GM12873 (cell line): ENCODE results near the gene SSRP1.

Experiments
- TF ChIP-seq, protein P1 (sequence below): IDR thresholded peaks from 2 replicates; pipeline ENCODE4 v1.5.1; 2012; ENCODE audit warnings: low read depth, mild to moderate bottlenecking, moderate library complexity, low read length, control low read depth; ENCODE audit not compliant: insufficient read depth; ENCODE audit errors: missing control alignments

Gene SSRP1

DNA sequence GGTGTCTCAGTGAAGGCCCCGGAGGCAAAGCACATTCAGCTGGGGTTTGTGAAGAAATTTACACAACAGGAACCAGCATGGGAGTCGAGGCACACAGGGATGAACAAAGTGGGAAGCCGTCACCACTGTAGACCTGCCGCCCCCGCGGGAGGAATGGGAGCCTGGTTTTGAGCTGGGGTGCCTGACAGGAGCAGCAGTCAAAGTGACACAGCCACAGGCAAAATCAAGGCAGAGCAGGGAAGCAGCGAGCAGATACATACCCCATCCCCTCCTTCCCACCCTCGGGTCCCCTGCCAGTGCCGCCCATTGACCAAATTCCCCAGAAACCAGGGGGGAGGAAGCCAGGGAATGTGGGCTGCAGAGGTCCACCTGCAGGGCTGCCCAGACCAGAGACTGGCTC, 23.3 kb upstream of the SSRP1 start:
- TF ChIP-seq, protein P1, sequence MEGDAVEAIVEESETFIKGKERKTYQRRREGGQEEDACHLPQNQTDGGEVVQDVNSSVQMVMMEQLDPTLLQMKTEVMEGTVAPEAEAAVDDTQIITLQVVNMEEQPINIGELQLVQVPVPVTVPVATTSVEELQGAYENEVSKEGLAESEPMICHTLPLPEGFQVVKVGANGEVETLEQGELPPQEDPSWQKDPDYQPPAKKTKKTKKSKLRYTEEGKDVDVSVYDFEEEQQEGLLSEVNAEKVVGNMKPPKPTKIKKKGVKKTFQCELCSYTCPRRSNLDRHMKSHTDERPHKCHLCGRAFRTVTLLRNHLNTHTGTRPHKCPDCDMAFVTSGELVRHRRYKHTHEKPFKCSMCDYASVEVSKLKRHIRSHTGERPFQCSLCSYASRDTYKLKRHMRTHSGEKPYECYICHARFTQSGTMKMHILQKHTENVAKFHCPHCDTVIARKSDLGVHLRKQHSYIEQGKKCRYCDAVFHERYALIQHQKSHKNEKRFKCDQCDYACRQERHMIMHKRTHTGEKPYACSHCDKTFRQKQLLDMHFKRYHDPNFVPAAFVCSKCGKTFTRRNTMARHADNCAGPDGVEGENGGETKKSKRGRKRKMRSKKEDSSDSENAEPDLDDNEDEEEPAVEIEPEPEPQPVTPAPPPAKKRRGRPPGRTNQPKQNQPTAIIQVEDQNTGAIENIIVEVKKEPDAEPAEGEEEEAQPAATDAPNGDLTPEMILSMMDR: no peak

GRCh38 chr11:57358543-57358961, 22.9 kb upstream of the SSRP1 start:
- TF ChIP-seq, protein P1: no peak

- TF ChIP-seq, protein P1: no peak
These were observed 22.2 kb upstream of the SSRP1 start for GRCh38 chr11:57357856-57358255.

DNA sequence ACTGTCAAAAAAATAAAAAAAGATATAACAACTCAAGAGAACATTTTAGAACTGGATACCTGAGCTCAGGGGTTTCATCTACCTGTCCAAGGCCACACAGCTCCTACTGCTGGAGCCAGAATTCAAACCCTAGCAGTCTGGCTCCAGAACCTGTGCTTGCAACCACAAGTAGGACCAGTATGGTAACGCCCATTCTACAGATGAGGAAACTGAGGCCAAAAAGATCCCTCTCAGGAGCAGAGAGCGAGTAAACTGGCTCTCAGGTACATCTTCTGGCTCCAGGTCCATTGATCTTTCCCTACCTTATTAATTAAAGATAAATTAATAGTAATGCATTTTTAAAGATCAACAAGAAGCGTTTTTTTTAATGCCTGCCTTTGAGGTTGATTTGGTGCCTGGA, 21.6 kb upstream of the SSRP1 start:
- TF ChIP-seq, protein P1: no peak

DNA sequence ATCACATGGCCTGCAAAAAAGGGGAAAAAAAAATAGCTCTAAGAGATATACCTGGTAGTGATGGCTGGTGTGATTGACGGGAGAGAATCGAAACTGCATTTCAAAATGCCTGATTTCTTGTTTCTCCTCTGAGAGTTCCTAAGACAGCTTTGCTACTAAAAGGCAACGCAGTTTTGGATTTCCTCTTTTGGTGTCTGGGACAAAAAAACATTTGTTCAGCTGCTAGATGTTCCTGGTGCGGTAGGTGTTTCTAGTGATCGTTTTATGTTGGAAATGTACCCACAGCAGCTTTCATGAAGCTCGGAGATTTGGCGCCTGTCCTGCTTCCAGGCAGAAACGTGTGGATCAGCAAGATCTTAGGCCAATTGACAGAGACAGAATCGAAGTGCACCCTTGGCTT, 20.6 kb upstream of the SSRP1 start:
- TF ChIP-seq, protein P1: no peak

DNA sequence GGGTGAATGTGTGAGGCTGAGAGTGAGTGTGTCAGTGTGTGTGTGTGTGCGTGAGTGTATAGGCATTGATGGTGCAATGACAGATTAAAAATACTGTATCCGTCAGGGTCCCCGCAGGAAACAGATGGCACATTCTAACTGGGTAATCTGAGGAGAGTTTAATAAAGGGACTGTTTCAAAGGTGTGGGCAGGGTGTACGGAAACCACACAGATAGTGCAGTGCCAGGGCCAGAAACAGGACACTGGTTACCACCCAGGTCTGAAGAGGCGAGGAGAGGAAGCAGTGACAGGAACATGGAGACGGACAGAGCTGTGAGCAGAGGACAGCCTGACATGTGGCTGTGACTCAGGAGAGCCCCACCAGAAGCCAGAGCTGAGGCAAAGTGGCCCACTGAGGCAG, 19.0 kb upstream of the SSRP1 start:
- TF ChIP-seq, protein P1: no peak

GRCh38 chr11:57353852-57354251, 18.2 kb upstream of the SSRP1 start:
- TF ChIP-seq, protein P1: no peak

GRCh38 chr11:57353446-57353845, 17.8 kb upstream of the SSRP1 start:
- TF ChIP-seq, protein P1: no peak
